Endodermal cell (in vitro differentiated cells): ENCODE measurements around the gene FILIP1L. TPM values are rescaled to one million over a fixed set of nuclear protein-coding genes. Genes with fewer than 3 reads are reported as not detected.

ENCODE experiments used
- DNase-seq: peaks from one replicate; pipeline ENCODE4 v3.0.0-alpha.2; 2017
- H3K27ac ChIP-seq: 2 replicates; pipeline ENCODE4 v1.5.1; 2013; ENCODE audit warnings: mild to moderate bottlenecking, low read depth, low read length, moderate library complexity
- H3K27me3 ChIP-seq: 2 replicates; pipeline ENCODE4 v1.6.1; 2013; ENCODE audit warnings: mild to moderate bottlenecking, low read length, moderate library complexity; ENCODE audit not compliant: insufficient read depth, control insufficient read depth, poor library complexity, severe bottlenecking
- H3K36me3 ChIP-seq: 2 replicates; pipeline ENCODE4 v1.7.0; 2013; ENCODE audit warnings: mild to moderate bottlenecking, low read length, moderate library complexity; ENCODE audit not compliant: control insufficient read depth, insufficient read depth
- H3K4me1 ChIP-seq: one replicate; pipeline ENCODE4 v1.7.0; 2013; ENCODE audit warnings: low read length; ENCODE audit not compliant: control insufficient read depth, insufficient read depth
- H3K4me3 ChIP-seq: 2 replicates; pipeline ENCODE4 v1.5.1; 2013; ENCODE audit warnings: mild to moderate bottlenecking, low read length, moderate library complexity
- H3K9ac ChIP-seq: 2 replicates; pipeline ENCODE4 v1.6.1; 2013; ENCODE audit warnings: mild to moderate bottlenecking, low read length, moderate library complexity; ENCODE audit not compliant: poor library complexity, severe bottlenecking; ENCODE audit errors: extremely low read depth
- H3K9me3 ChIP-seq: 2 replicates; pipeline ENCODE4 v1.6.1; 2013; ENCODE audit warnings: mild to moderate bottlenecking, low read length, moderate library complexity; ENCODE audit not compliant: control insufficient read depth
- H3K27ac Mint-ChIP-seq: 2 replicates; pipeline ENCODE4 v1.8.0; 2020; ENCODE audit warnings: mixed read lengths
- H3K27me3 Mint-ChIP-seq: 2 replicates; pipeline ENCODE4 v1.8.0; 2021; ENCODE audit warnings: mild to moderate bottlenecking, mixed read lengths; ENCODE audit not compliant: insufficient read depth
- H3K36me3 Mint-ChIP-seq: 2 replicates; pipeline ENCODE4 v1.8.0; 2020; ENCODE audit warnings: low read depth, mixed read lengths
- H3K4me1 Mint-ChIP-seq: 2 replicates; pipeline ENCODE4 v1.8.0; 2020; ENCODE audit warnings: mixed read lengths
- H3K4me3 Mint-ChIP-seq: 2 replicates; pipeline ENCODE4 v1.8.0; 2020; ENCODE audit warnings: mild to moderate bottlenecking, moderate library complexity, mixed read lengths
- H3K9me3 Mint-ChIP-seq: 2 replicates; pipeline ENCODE4 v1.8.0; 2020; ENCODE audit warnings: mild to moderate bottlenecking, mixed read lengths
- WGBS, 2 experiments: methylation state at CpG; one replicate each; pipeline versions ENCODE4 v1.1.5 to v1.1.7; 2013; ENCODE audit warnings: missing lambda C conversion rate in 2 of 2, mixed read lengths in 1 of 2; ENCODE audit not compliant: insufficient coverage in 1 of 2, insufficient read length in 1 of 2; 5-methylcytosine and 5-hydroxymethylcytosine counted together
- long read RNA-seq, 4 experiments: library from polyadenylated mRNA in 2 of 4; library from RNA in 1 of 4; library from capped mRNA in 1 of 4; stranded (forward) in 3 of 4; unstranded in 1 of 4; transcript quantifications; one replicate each; pipeline ENCODE4 v2.0.0, GENCODE V29; 2020 to 2021; ENCODE audit warnings: inconsistent platforms in 1 of 4
- polyA plus RNA-seq, 2 experiments: library from polyadenylated mRNA; stranded (reverse); fragments of 50-300 nt; gene quantifications; one replicate each; pipeline ENCODE4 v1.2.3, GENCODE V29; 2013
- total RNA-seq, 2 donors: library from RNA; stranded (reverse); fragmentation: NEBNext Ultra II Directional in 1 of 2; extraction: Animal tissue kit (Norgen Biotek cat#: 25700) in 1 of 2; gene quantifications; 2 replicates in 1 of 2; 3 replicates in 1 of 2; pipeline ENCODE4 v1.2.1, GENCODE V29; 2021
- TF ChIP-seq, protein P1 (sequence below): fragments of 200-600 bp; sonication (generic); conservative IDR thresholded peaks from 2 replicates; pipeline ENCODE4 v1.5.0; 2021; ENCODE audit warnings: antibody characterized with exemption, mild to moderate bottlenecking

The FILIP1L gene
- total RNA-seq = 1 to 10 TPM in 1 of 2 donors, under 1 TPM in 1; 0.84 to 2.5 TPM
- 5.4 TPM for polyA plus RNA-seq (2013, experiment 1 of 2)
- polyA plus RNA-seq (2013, experiment 2 of 2) = 6.3 TPM
- long read RNA-seq, experiment 1, partial matches to known transcripts = 0 of 1 reads
- long read RNA-seq, experiment 1, other reads (novel, unspliced or antisense) = 1 of 1 reads
- long read RNA-seq, experiment 2, partial matches to known transcripts = 0 of 7 reads
- long read RNA-seq, experiment 2, other reads (novel, unspliced or antisense) = 6 of 7 reads
- long read RNA-seq, experiment 3, partial matches to known transcripts = 0 of 4 reads
- long read RNA-seq, experiment 3, other reads (novel, unspliced or antisense) = 4 of 4 reads
- long read RNA-seq, experiment 4 = 0 reads

DNA sequence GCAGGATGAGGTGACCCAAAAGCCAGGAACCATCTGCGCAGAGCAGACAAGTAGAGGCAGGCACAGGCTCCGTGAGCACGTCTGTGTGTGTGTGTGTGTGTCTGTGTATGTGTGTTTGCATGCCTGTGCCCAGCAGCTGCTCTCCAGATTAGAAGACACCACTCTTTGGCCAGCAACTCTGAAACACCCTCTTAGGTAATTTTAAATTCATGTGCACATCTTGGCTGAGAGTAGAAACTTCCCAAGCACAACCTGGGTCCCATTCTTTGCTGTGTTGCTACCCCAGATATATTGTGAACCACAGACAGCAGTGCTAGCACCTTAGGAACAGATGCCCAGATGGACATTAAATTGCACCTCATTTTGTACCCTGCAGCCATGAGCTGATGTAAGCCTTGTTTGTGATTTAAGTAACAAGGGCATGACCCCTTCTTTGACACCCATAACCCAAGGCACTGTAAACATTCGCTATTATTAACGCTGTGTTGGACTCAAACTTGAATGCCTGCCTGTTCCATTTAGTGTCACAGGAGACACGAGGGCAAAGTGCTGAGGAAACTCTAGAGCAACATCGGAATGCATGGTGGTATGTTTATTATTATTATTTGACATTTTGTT lies at the start of gene FILIP1L:
TSS of gene FILIP1L (minus strand) at position 89 of the 618 bp plus-strand sequence.
- Mint-ChIP-seq H3K4me1 (no peaks in the 10 kb centered on the region), H3K36me3 (peaks cover 1% of the 10 kb centered on the region), H3K27me3 (no peaks in the 10 kb centered on the region), H3K4me3 (no peak within 1 kb of the TSS), H3K27ac (no peak within 1 kb of the TSS), H3K9me3 (peaks cover 1% of the 10 kb centered on the region)
- WGBS, 2 experiments = 83 to 92% methylated on average over 2 to 7 of the region's 7 CpGs
- Histone ChIP-seq H3K4me1 (no peaks in the 10 kb centered on the region), H3K9me3 (no peaks in the 10 kb centered on the region), H3K9ac (no peak within 1 kb of the TSS), H3K27ac (peak within 1 kb of the TSS; percentile 16), H3K4me3 (no peak within 1 kb of the TSS), H3K36me3 (no peaks in the 10 kb centered on the region), H3K27me3 (no peaks in the 10 kb centered on the region)
- DNase-seq = no peak
- TF ChIP-seq, protein P1, sequence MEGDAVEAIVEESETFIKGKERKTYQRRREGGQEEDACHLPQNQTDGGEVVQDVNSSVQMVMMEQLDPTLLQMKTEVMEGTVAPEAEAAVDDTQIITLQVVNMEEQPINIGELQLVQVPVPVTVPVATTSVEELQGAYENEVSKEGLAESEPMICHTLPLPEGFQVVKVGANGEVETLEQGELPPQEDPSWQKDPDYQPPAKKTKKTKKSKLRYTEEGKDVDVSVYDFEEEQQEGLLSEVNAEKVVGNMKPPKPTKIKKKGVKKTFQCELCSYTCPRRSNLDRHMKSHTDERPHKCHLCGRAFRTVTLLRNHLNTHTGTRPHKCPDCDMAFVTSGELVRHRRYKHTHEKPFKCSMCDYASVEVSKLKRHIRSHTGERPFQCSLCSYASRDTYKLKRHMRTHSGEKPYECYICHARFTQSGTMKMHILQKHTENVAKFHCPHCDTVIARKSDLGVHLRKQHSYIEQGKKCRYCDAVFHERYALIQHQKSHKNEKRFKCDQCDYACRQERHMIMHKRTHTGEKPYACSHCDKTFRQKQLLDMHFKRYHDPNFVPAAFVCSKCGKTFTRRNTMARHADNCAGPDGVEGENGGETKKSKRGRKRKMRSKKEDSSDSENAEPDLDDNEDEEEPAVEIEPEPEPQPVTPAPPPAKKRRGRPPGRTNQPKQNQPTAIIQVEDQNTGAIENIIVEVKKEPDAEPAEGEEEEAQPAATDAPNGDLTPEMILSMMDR = no peak

DNA sequence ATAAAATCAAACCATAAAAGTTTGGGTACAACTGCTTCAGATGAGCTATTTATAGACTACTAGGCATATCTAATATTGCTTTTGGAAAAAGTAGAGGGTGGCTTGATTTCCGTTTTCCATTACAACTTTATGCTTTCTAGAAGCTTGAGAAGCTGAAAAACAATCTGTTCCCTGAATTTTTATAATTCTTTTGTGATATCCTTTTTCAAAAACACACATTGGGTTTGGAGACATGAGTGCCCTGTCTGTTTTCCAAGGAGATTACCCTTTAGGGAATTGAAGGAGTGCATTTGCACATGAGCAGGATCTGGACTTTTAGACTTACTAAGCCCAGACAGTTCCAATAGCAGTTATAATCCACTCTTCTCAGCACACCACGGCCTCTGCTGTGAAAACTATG lies 49.5 kb upstream of the FILIP1L start:
- Mint-ChIP-seq H3K4me3 (no peak overlapping the region), H3K4me1 (no peaks in the 10 kb centered on the region), H3K27me3 (no peaks in the 10 kb centered on the region), H3K36me3 (no peaks in the 10 kb centered on the region), H3K27ac (no peak overlapping the region), H3K9me3 (no peaks in the 10 kb centered on the region)
- 88 to 100% methylated on average over 1 to 2 of the region's 2 CpGs for WGBS, 2 experiments
- no peaks in the 10 kb centered on the region for H3K27me3 ChIP-seq
- DNase-seq = no peak
- no peak overlapping the region for H3K27ac ChIP-seq
- TF ChIP-seq, protein P1 = no peak
- H3K9ac ChIP-seq = no peak overlapping the region
- no peaks in the 10 kb centered on the region for H3K4me1 ChIP-seq
- H3K36me3 ChIP-seq = no peaks in the 10 kb centered on the region
- no peaks in the 10 kb centered on the region for H3K9me3 ChIP-seq
- no peak overlapping the region for H3K4me3 ChIP-seq

DNA sequence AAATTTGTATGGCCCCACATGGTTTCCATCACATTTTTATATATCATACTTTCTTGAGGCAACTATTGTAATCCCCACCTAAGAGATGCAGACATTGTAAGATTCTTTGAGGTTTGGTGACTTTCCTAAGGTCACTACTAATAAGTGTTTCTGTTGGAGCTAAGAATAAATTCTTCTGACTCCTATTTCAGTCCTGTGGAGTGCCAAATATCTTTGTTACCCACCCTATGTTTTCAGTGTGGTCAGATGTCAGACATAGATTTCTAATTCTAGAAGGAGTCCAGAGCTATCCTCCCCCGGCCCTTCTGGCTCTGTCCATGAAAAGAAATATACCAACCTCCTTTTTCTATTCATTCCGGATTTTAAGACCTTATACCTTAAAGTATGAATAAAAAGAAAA lies 46.2 kb upstream of the FILIP1L start:
- Mint-ChIP-seq H3K4me3 (no peak overlapping the region), H3K36me3 (peaks cover 7% of the 10 kb centered on the region), H3K27ac (no peak overlapping the region), H3K27me3 (no peaks in the 10 kb centered on the region), H3K4me1 (peaks cover 7% of the 10 kb centered on the region), H3K9me3 (peaks cover 16% of the 10 kb centered on the region)
- peaks cover 8% of the 10 kb centered on the region for H3K9me3 ChIP-seq
- no peaks in the 10 kb centered on the region for H3K36me3 ChIP-seq
- no peak overlapping the region for H3K4me3 ChIP-seq
- H3K27me3 ChIP-seq = no peaks in the 10 kb centered on the region
- TF ChIP-seq, protein P1 = no peak
- H3K4me1 ChIP-seq = no peaks in the 10 kb centered on the region
- DNase-seq = no peak
- no peak overlapping the region for H3K9ac ChIP-seq
- H3K27ac ChIP-seq = no peak overlapping the region
- WGBS, 2 experiments = 90% methylated on average over 2 of the region's 2 CpGs; no CpG with 5 or more reads in 1 of the 2 experiments
